GM21723 (cell line): Measurements from ENCODE around the gene ZBP1.

ENCODE experiments used
- ATAC-seq: cut with Tn5 transposase; IDR thresholded peaks from one replicate; pipeline ENCODE4 v1.9.1; 2021; ENCODE audit warnings: mild to moderate bottlenecking, moderate library complexity; ENCODE audit not compliant: unreplicated experiment

ZBP1 gene

DNA sequence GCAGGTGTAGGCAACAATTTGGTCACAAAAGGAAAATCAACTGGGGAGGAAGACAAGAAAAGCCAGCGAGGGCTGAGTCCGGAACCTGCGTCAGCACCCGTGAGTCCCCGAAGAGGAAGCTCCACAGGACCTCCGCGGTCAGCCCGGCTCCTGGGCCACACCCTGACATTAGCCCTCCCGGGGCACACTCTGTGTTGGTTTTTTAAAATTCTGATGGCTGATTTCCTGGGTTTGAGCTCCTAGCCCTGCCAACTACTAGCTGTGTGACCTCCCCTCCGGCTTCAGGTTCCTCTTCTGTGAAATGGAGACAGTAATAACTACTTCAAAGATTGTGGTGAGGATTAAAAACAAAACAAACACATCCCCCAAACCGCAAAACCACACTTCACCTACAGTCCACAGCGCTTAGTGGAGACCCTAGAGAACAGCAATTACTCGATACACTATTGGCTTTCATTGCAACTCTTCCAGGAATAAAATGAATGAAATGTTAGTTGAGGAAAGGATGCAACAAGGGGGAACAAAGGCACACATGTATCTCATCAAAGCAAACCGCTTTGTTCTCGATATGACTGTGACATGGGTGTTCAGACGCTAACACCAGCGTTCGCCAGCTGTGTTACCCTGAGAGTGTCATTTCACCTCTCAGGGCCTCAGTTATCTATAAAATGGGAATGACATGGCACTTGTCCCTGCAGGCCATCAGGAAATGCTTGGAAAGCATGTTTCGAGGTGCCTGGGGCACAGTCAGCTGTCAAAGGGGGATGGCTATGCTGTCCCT, 985 bp downstream of the ZBP1 start:
- peak; percentile 69 for ATAC-seq

DNA sequence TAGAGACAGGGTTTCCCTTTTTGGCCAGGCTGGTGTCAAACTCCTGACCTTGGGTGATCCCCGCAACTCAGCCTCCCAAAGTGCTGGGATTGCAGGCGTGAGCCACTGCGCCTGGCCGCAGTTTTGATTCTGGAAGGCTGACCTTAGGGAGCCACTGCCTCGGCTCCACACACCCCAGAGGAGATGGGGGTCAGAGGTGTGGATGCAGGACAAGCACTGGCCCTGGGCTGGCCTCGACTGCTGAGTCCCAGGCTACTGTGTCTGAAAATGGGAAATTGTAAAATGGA, 1.5 kb downstream of the ZBP1 start:
- ATAC-seq, result no peak

DNA sequence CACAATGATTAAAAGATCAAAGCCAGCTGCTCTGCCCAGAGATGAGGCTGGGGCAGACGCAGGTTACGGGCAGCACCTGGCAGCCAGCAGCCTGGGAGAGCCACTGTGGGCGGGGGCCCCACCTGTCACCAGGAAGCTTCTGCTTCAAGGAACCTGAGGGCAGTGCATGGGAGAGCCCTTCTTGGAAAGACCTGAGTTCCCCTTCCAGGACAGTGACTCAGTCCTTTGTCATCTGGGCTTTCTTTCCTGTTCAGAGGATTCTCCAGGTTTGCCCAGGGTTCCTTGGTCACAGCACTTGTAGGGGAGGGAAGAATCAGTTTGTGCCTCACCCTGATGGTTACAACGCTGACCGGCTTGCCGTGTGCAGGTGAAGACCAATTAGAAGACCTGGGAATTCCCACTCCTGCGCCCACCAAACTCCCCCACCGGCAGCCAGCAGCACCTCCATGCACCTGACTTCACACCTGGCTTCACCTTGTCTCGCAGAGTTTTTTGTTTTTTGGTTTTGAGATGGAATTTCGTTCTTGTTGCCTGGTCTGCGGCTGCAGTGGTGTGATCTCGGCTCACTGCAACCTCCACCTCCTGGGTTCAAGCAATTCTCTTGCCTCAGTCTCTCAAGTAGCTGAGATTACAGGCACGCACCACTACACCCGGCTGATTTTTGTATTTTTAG, 2.0 kb downstream of the ZBP1 start:
- no peak for ATAC-seq

DNA sequence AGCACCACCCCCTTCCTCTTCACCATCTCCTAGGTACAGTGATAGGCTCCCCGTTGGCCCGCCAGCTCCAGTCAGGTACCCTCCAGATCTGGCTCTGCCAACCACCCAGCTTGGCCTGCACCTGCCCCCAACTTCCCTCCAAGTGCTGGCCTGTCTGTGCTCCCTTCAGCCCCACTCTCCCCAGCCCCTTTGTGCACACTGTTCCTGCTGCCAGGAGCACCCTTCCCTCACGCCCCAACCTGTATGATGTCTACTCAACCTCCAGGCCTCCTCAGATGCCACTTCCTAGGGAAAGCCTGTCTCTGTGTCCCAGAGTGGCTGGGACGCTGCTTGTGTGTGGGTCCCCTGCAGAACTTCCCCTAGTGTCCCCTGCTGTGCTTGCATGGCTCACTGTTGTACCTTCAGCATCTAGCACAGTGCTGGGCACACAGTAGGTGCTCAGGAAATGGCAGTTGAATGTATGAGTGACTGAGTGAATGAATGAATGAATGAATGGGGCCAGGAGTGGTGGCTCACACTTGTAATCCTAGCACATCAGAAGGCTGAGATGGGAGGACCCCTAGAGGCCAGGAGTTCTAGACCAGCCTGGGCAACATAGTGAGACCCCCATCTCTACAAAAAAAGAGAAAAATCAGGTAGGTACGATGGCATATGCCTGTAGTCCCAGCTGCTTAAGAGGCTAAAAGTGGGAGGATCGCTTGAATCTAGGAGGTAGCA, 3.0 kb downstream of the ZBP1 start:
- ATAC-seq, result no peak

DNA sequence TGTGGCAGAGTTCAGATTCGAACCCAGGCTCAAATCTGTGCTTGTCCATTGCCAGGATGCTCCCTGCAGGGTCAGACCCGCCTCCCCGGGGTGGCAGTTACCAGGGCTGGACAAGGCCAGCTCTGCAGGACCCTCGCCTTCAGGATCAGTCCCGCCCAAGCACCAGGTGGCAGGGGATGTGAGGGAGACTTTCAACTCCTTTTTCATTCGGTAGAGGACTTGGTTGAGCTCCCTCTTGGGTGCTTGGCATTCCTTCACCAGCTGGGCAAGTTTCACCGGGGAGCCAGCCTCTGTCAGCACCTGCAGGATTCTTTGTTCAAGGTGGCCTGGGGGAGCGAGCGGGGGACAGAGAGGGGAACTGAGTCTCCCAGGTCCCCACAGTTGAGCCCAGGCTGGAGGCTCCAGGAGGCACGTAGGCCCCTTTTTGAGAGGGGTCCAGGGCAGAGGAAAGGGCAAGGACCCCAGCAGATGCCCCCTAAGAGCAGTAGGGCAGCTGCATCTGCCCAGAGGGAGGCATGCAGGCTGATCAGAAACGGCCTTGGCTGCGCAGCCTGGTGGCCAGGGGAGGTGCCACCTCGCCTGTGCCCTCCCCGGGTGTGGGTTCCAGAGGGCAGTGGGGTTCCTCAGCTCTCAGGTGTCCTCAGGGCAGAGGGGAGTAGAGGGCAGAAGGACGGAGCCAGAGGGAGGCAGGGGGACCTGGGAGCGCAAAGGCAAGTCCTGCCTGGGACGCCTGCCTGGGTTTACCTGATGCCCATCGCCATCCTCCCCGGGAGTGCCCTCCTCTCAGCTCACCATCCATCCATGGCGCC, 3.9 kb downstream of the ZBP1 start:
- no peak for ATAC-seq

DNA sequence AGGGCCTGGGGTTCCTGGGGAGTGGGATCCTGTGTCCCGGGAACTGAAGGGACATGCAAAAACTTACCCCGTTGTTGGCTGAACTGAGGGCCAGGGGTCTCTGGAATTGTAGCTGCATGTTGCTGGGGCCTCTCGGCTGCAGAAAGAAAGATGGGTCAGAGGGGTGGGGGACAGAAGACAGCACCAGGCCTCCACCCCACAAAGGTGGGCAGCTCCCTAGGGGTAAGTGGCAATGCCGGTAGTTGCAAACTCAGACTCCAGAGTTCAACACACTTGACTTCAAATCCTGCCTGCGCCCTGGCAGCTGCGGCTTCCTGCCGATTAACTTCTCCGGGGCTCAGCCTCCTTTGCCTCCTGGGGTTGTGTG, 4.8 kb downstream of the ZBP1 start:
- ATAC-seq, result no peak

DNA sequence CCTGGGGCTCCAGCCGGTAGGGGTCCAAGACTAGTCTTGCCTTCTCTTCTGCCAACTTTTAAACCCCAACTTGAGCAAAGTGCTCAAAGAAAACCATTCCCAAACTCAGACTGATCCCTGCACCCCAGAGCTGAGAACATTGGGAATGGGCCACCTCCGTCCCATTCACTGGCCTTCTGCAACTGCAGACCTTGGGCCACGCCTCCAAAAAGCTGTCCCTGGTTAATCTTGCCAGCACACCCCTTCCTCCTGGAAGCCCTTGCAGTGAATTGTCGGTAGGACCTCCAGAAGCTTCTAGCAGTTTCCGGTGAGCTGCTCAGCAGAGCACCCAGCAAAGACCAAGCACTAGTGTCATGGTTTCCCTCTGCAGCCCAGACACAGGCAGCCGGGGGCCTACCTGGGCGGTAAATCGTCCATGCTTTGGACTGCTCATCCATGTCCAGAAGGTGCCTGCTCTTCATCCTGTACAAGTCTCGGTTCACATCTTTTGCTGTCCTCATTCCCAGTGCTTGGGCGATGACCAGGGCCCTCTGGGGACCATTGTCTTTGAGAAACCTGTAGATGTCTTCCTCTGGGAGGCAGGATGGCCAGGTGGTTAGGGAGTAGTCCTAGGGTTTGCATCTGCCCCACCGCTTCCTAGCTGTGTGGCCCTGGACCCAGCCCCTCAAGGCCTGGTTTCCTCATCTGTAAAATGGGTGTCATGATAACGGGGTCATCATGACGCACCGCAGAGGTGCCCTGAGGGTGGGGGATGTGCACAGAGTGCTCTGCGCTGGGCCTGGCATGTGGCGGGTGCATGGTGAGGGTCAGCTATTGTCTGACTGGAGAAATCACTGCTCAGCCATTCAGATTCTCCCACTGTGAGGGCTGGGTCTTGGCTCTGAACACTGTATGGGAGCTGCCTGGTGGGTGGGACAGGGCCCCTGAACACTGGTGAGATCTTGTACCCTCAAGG, 5.5 kb downstream of the ZBP1 start:
- no peak for ATAC-seq

DNA sequence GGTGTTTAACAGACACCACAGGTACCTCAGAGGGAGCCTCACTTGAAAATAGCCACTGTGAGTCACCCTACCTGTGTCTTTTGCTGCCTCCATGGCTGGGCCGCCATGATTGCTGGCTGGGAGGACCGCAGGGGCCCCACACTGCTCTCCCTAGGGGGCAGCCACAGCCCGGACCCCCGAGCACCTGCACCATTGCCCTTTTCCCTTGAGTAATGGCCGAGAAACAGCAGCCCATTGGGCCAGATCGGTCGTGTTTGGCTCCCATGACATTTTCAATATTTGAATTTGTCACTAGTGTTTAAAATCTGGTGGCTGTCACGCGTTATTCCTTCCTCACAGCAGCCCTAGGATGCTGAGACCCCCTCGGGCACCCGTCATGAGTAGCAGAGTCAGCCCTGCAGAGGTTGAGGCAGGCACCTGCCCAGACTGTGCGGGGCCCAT, 6.7 kb downstream of the ZBP1 start:
- no peak for ATAC-seq

DNA sequence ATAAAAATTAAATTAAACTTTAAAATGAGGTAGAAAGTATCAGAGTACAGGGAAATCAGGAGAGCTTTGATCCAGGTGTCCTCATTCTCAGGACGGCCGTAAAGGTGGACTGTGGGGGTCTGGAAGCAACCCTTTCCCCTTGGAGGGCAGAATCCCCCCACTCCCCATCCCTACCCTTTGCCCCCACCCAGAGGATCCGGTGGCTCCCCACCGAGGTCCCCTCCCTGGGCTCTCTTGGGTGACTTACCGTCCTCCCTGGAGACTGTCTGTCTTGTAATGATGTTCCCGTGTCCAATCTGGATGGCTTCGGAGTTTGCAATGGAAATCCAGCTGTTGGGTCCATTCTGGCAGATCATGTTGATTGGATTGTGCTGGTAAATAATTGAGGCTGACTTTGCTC, 7.3 kb downstream of the ZBP1 start:
- ATAC-seq, result no peak

DNA sequence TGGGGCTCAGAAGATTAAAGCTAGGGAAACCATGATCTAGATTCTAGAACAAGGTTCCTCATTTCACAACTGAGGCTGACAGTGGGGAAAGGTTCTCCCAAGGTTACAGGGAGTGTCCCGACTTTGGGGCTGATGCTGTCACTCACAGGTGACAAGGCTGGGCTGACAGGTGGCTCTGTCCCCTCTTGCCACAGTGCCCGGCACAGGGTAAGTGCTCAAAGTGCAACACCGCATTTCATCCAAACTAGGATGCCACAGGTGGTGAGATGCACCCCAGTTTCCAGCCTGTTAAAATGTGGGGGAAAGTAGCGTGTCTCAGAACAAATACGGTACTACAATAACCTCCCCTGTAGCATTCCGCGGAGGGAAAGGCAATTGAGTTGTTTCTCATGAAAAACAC, 7.8 kb downstream of the ZBP1 start:
- no peak for ATAC-seq

DNA sequence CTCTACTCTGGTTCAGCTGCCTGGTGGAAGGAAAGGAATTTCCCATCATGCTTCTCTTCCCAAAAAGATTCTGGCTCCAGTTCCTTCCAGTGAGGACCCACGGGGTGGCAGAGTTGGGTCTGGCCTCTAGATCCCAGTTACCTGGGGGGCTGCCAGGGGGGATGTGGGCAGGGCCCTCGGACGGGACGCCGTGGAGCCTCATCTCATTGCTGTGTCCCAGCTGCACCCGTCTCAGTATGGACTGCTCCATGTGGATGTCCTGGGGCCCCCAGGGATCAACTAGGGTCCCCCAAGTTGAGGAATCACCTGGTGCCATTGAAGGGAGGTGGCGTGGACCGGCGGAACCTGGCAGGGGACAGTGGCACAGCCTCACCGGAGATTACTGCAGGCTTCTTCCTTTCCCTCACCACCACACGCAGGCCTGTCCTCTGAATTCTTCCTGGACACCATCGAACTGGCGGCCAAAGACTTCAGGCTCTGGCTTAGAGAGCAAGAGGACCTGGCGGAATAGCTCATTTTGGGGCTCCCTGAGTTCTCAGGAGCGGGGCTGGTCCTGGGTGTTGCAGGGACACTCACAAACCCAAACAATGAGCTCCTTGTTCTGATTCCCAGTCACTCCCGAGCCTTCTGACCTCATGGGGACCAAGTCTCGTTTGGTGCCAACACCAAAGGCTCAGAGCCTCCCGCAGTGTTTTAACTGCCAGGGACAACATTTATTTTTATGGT, 8.5 kb downstream of the ZBP1 start:
- ATAC-seq, result no peak

DNA sequence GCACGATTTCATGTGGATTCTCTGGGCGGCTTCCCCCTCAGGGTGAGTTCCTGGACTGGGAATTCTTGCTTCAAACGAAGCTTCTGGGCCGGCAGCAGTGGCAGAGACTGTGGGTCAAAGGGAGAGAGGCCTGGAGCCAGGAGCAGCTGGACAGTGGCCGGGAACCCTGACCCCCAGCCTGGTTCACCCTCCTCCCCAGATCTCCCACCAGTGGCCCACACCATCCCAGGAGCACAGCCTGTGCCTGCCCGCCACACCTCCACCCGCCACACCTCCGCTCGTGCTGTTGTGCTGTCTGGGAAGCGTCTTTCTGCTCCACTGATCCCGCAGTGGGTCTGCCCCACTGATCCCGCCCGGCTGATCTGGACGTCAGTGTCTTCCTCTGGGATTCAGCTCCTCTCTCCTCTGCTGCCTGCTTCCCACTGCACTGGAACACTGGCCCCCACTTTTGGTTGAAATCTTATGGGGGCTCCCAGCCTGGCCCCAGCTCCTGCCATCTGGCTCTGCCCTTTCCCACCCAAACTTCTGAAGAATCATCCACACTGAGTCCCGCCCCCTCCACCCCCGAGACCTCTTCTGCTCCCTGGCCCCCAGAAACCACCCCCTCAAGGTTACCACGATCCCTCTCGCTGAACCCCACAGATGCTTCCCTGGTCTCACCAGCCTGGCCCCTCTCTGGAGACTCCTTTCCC, 9.8 kb downstream of the ZBP1 start:
- no peak for ATAC-seq

DNA sequence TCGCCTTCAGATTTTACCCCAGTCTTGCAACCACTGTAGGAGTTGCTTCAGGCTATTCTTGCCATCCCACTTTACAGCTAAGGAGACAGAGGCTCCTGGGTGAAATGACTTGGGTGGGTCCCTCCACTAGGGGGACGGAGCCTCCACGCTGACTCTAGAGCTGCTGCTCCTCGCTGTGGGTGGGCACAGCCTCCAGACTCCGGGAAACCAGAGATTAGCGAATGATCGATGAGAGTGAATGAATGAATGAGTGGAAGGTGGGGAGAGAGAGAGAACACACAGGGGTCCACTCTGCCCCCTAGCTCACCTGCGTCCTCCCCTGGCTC, 10.4 kb downstream of the ZBP1 start:
- no peak for ATAC-seq

DNA sequence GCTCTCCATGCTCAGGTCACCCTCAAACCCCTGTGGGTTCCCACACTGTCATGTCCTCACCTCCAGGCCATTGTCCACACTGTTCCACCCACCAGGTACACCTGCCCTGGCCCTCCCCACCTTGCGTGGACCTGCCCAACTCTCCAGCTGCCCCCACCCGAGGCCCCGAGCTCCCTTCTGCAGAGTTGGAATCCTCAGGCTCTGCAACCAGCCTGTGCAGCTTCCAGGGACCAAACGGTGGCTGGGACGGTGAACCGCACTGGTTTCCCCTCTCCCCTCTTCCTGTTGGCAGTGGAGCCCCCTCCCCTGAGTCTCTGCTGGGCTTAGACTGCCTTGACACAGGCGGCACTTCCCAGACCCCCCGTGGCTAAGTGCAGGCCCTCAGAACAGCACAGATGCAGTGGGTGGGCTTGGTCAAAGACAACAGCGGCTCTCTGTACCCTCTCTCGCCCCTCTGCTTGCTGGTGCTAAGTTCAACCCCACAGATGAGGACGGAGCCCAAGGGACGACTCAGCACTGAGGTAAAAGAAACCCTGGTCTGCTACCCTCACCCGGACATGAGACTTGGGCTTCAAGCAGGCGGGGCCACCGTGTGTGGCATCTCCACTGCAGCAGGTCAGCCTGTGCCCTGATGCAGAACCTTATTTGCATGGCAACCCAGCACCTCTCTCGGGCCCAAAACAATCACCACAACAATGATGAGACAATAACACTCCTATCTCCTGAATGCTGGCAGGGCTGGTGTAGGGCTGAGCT, 11.0 kb downstream of the ZBP1 start:
- no peak for ATAC-seq

DNA sequence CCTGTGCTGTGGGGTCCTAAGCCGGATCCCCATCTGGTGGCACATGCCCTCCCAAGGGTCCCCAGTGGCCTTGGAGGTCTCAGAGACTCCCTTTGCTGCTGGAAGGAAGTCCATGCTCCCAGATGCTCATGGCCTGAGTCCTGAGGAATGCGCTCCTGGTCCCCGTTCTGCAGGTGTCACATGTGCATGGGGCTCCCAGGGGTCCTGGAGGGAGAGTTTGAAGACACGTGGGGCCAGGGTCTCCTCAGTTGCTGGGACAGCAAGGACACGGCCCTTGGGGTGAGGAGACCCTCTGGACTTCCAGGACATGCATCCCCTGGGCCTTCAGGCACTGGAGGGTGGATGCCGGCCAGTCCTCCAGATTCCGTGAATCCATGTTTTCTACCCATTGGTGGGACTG, 11.7 kb downstream of the ZBP1 start:
- no peak for ATAC-seq

DNA sequence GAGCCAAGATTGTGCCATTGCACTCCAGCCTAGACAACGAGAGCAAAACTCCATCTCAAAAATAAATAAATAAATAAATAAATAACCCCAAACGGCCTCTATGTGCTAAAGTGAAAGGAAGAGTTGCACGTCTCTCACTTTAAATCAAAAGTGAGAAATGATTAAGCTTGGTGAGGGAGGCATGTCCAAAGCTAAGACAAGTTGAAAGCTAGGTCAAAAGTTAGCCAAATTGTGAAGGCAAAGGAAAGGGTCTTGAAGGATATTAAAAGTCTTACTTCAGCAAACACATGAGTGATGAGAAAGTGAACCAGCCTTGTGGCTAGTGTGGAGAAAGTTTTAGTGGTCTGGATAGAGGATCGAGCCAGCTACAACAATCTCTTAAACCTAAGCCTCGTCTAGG, 14.3 kb downstream of the ZBP1 start:
- no peak for ATAC-seq

DNA sequence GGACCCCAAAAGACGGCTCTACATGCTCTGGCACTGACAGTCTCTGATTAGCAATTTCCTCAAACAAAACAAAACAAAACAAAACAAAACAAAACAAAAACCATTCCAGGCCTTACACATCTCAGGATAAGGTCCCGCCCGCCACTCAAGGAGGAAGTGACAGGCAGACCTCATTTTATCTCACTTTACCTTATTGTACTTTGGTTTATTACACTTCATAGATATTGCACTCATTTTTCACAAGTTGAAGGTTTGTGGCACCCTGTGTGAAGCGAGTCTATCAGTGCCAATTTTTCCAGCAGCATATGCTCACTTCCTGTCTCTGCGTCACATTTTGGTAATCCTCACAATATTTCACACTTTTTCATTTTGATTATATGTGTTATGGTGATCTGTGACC, 15.2 kb downstream of the ZBP1 start:
- ATAC-seq, result no peak

DNA sequence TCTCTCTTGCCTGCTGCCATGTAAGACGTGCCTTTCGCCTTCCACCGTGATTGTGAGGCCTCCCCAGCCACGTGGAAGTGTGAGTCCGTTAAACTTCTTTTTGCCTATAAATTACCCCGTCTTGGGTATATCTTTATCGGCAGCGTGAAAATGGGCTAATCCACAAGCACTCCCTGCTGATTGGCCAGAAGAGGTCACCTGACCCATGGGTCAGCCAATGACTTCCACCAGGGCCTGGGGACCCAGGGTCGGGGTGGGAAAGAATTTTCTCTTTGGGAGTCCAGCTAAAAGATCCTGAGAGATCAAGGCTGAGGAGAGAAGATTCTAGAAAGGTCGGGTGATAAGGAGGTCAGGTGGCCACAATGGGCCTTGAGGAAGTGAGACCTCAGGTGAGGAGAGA, 17.1 kb downstream of the ZBP1 start:
- ATAC-seq, result no peak

DNA sequence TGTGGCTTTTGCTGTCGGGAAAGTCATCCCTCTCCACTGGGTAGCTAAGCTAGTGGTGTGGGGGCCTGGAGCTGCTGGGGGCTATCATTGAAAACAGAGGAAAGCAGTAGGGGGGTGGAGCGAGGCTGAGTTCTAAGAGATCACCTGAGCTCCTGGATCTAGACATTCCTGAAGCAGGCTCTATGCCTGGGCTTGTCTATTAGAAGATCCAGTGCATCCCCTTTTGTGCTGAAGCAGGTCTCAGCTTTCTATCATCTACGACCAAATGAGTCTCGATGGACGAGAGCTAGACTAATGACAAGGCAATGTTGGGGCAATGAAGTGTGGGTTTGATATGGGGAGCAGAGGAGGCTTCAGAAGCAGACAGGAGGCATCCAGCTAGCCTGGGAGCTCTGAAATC, 18.5 kb downstream of the ZBP1 start:
- no peak for ATAC-seq
